WTC11 (cell line): ENCODE results near the gene MALT1. TPM values are rescaled to one million over a fixed set of nuclear protein-coding genes. Genes with fewer than 3 reads are reported as not detected.

ENCODE experiments used
- ATAC-seq: fragments of 200-7000 bp; cut with Tn5 transposase; 2 replicates; pipeline ENCODE4 v1.10.0; 2021; ENCODE audit warnings: mild to moderate bottlenecking, moderate library complexity
- CTCF ChIA-PET: fragments of 300-600 bp; sonication (Branson Sonifier 250); formaldehyde crosslinking; loops from one replicate; lab custom pipeline; 2021; ENCODE audit warnings: antibody characterized with exemption; lab: Charles Lee
- POLR2A ChIA-PET: fragments of 350-600 bp; sonication (Branson Sonifier 250); formaldehyde crosslinking; loops from one replicate; lab custom pipeline; 2021; ENCODE audit warnings: antibody characterized with exemption; lab: Charles Lee
- DNase-seq: peaks from one replicate; pipeline ENCODE4 v3.0.0; 2021; ENCODE audit warnings: low spot score
- H3K27ac Mint-ChIP-seq: 2 replicates; pipeline ENCODE4 v1.8.0; 2021; ENCODE audit warnings: mixed read lengths
- H3K27me3 Mint-ChIP-seq: 2 replicates; pipeline ENCODE4 v1.8.0; 2021; ENCODE audit warnings: low read depth, mild to moderate bottlenecking, moderate library complexity, mixed read lengths
- H3K36me3 Mint-ChIP-seq: 2 replicates; pipeline ENCODE4 v1.8.0; 2021; ENCODE audit warnings: mixed read lengths
- H3K4me1 Mint-ChIP-seq: 2 replicates; pipeline ENCODE4 v1.8.0; 2022; ENCODE audit warnings: mixed read lengths
- H3K4me3 Mint-ChIP-seq: 2 replicates; pipeline ENCODE4 v1.8.0; 2021; ENCODE audit warnings: mild to moderate bottlenecking, moderate library complexity, mixed read lengths
- H3K9me3 Mint-ChIP-seq: 2 replicates; pipeline ENCODE4 v1.8.0; 2021; ENCODE audit warnings: mixed read lengths
- ELF4 ChIP-seq: sonication (generic); formaldehyde crosslinking; IDR thresholded peaks from 2 replicates; pipeline ENCODE4 v1.8.1; 2022; ENCODE audit warnings: low read depth, mild to moderate bottlenecking, moderate library complexity, missing genetic modification reagents
- ERG ChIP-seq: fragments of 250-450 bp; sonication (Bioruptor Pico); IDR thresholded peaks from 2 replicates; pipeline ENCODE4 v1.8.0; 2021; ENCODE audit warnings: mild to moderate bottlenecking
- FOXJ3 ChIP-seq: sonication (generic); formaldehyde crosslinking; IDR thresholded peaks from 2 replicates; pipeline ENCODE4 v1.9.0; 2021; ENCODE audit warnings: missing genetic modification reagents, mild to moderate bottlenecking, borderline replicate concordance
- FOXP4 ChIP-seq: sonication (generic); formaldehyde crosslinking; IDR thresholded peaks from 2 replicates; pipeline ENCODE4 v1.8.0; 2022; ENCODE audit warnings: mild to moderate bottlenecking, missing genetic modification reagents
- GABPB1 ChIP-seq: sonication (generic); formaldehyde crosslinking; IDR thresholded peaks from 2 replicates; pipeline ENCODE4 v1.8.1; 2023; ENCODE audit warnings: mild to moderate bottlenecking, missing genetic modification reagents
- MXD4 ChIP-seq: fragments of 250-450 bp; sonication (Bioruptor Pico); IDR thresholded peaks from 2 replicates; pipeline ENCODE4 v1.8.0; 2021; ENCODE audit warnings: mild to moderate bottlenecking, moderate library complexity, borderline replicate concordance
- NFE2L1 ChIP-seq: sonication (generic); formaldehyde crosslinking; IDR thresholded peaks from 2 replicates; pipeline ENCODE4 v1.8.1; 2023; ENCODE audit warnings: missing genetic modification reagents
- SOX15 ChIP-seq: fragments of 250-450 bp; sonication (Bioruptor Pico); IDR thresholded peaks from 2 replicates; pipeline ENCODE4 v1.9.0; 2021; ENCODE audit warnings: mild to moderate bottlenecking
- TEAD4 ChIP-seq: sonication (generic); formaldehyde crosslinking; IDR thresholded peaks from 2 replicates; pipeline ENCODE4 v1.8.0; 2022; ENCODE audit warnings: mild to moderate bottlenecking, missing genetic modification reagents
- TP53 ChIP-seq: sonication (generic); formaldehyde crosslinking; IDR thresholded peaks from 2 replicates; pipeline ENCODE4 v1.8.1; 2023; ENCODE audit warnings: mild to moderate bottlenecking, missing genetic modification reagents
- ZBTB21 ChIP-seq: sonication (generic); formaldehyde crosslinking; IDR thresholded peaks from 2 replicates; pipeline ENCODE4 v1.8.1; 2023; ENCODE audit warnings: mild to moderate bottlenecking, missing genetic modification reagents, borderline replicate concordance
- total RNA-seq: library from RNA; stranded (reverse); gene quantifications from 3 replicates; pipeline ENCODE4 v1.2.3, GENCODE V29; 2021
- TF ChIP-seq, protein P1 (sequence below): sonication (generic); formaldehyde crosslinking; IDR thresholded peaks from 2 replicates; pipeline ENCODE4 v1.8.0; 2023; ENCODE audit warnings: missing genetic modification reagents
- TF ChIP-seq, protein P2 (sequence below): fragments of 250-450 bp; sonication (Bioruptor Pico); conservative IDR thresholded peaks from 2 replicates; pipeline ENCODE4 v1.9.0; 2021; ENCODE audit warnings: mild to moderate bottlenecking
- TF ChIP-seq, protein P3 (sequence below): sonication (generic); formaldehyde crosslinking; IDR thresholded peaks from 2 replicates; pipeline ENCODE4 v1.8.1; 2023; ENCODE audit warnings: mild to moderate bottlenecking, missing genetic modification reagents
- TF ChIP-seq, protein P4 (sequence below): sonication (generic); formaldehyde crosslinking; conservative IDR thresholded peaks from 2 replicates; pipeline ENCODE4 v1.8.1; 2023; ENCODE audit warnings: mild to moderate bottlenecking, low read depth, missing genetic modification reagents, moderate library complexity
- TF ChIP-seq, protein P5 (sequence below): sonication (generic); formaldehyde crosslinking; IDR thresholded peaks from 2 replicates; pipeline ENCODE4 v1.8.1; 2022; ENCODE audit warnings: missing genetic modification reagents, borderline replicate concordance
- TF ChIP-seq, protein P6 (sequence below): fragments of 250-450 bp; sonication (Bioruptor Pico); IDR thresholded peaks from 2 replicates; pipeline ENCODE4 v1.9.0; 2021; ENCODE audit warnings: moderate library complexity, mild to moderate bottlenecking, inconsistent platforms, borderline replicate concordance
- TF ChIP-seq, protein P7 (sequence below): sonication (generic); formaldehyde crosslinking; IDR thresholded peaks from 2 replicates; pipeline ENCODE4 v1.8.0; 2022; ENCODE audit warnings: mild to moderate bottlenecking, missing genetic modification reagents
- TF ChIP-seq, protein P8 (sequence below): sonication (generic); formaldehyde crosslinking; IDR thresholded peaks from 2 replicates; pipeline ENCODE4 v1.8.0; 2023; ENCODE audit warnings: mild to moderate bottlenecking, missing genetic modification reagents

Gene MALT1
- total RNA-seq, 1 experiment from 2014 or later: 13.2 TPM

DNA sequence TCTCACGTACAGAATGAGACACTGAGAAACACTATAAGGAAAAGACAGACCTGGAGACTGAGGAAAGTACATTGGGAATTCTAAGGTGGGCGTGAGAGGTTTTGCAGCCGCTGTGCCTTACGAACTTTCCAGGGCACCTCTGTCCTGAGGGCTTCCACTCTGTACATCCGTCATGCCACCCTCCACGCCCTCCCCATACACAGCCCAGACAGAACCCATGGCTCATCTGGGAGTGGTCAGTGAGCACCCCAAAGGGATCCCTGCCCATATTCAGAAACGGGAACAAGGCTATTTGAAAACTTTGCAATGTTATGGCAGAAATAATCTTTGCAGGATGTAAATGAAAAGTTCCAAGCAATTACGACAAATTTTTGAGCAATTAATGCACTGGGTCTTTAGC lies 98.1 kb downstream of the MALT1 start (continued):
- no peak for TF ChIP-seq FOXP4
- no peak for TF ChIP-seq ERG (CRISPR knock-in tag)
- TF ChIP-seq, protein P1, sequence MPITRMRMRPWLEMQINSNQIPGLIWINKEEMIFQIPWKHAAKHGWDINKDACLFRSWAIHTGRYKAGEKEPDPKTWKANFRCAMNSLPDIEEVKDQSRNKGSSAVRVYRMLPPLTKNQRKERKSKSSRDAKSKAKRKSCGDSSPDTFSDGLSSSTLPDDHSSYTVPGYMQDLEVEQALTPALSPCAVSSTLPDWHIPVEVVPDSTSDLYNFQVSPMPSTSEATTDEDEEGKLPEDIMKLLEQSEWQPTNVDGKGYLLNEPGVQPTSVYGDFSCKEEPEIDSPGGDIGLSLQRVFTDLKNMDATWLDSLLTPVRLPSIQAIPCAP (CRISPR knock-in tag): no peak

- no peak overlapping the region for H3K27ac Mint-ChIP-seq
- no peaks in the 10 kb centered on the region for H3K9me3 Mint-ChIP-seq
- no peak for DNase-seq
- ChIA-PET POLR2A (no interaction called here), CTCF (interaction anchor here (0.5 to 9.4 kb wide), 6 partner anchors 96 to 799 kb away, joined by 3 to 221 read pairs (median 22); no protein-coding TSS in a partner anchor)
- peaks cover 12% of the 10 kb centered on the region for H3K4me1 Mint-ChIP-seq
- no peaks in the 10 kb centered on the region for H3K36me3 Mint-ChIP-seq
- H3K27me3 Mint-ChIP-seq: peaks cover 8% of the 10 kb centered on the region
- no peak overlapping the region for H3K4me3 Mint-ChIP-seq
- no peak for ATAC-seq
- no peak for TF ChIP-seq GABPB1 (CRISPR knock-in tag)
- TF ChIP-seq, protein P2, sequence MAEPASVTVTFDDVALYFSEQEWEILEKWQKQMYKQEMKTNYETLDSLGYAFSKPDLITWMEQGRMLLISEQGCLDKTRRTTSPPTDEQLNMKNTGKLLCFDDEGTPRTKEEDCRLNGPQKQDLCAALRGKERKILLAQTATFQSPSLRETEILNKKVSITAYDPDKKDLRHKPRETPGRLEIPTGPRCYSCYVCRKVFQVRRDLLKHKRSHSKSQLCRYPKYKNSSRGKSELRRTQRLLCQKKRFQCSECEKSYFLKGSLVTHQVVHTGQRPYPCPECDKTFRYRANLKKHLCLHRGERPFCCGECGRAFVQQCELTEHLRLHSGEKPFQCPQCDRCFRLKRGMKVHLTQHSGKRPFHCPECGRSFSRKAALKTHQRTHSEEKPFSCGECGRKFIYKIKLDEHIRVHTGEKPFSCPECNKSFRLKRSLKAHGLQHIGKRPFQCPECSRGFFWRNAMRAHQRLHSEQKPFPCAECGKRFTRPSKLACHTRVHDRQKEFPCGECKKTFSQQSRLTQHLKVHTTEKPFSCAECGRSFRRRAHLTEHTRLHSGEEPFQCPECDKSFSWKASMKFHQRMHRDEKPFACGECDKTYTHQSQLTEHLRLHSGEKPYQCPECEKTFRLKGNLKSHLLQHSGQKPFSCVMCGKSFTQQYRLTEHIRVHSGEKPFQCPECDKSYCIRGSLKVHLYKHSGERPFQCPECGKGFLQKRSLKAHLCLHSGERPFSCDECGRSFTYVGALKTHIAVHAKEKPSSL (CRISPR knock-in tag): no peak
- TF ChIP-seq, protein P3, sequence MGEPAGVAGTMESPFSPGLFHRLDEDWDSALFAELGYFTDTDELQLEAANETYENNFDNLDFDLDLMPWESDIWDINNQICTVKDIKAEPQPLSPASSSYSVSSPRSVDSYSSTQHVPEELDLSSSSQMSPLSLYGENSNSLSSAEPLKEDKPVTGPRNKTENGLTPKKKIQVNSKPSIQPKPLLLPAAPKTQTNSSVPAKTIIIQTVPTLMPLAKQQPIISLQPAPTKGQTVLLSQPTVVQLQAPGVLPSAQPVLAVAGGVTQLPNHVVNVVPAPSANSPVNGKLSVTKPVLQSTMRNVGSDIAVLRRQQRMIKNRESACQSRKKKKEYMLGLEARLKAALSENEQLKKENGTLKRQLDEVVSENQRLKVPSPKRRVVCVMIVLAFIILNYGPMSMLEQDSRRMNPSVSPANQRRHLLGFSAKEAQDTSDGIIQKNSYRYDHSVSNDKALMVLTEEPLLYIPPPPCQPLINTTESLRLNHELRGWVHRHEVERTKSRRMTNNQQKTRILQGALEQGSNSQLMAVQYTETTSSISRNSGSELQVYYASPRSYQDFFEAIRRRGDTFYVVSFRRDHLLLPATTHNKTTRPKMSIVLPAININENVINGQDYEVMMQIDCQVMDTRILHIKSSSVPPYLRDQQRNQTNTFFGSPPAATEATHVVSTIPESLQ (CRISPR knock-in tag): no peak
- TF ChIP-seq NFE2L1 (CRISPR knock-in tag): no peak
- TF ChIP-seq MXD4 (CRISPR knock-in tag): no peak
- TF ChIP-seq, protein P4, sequence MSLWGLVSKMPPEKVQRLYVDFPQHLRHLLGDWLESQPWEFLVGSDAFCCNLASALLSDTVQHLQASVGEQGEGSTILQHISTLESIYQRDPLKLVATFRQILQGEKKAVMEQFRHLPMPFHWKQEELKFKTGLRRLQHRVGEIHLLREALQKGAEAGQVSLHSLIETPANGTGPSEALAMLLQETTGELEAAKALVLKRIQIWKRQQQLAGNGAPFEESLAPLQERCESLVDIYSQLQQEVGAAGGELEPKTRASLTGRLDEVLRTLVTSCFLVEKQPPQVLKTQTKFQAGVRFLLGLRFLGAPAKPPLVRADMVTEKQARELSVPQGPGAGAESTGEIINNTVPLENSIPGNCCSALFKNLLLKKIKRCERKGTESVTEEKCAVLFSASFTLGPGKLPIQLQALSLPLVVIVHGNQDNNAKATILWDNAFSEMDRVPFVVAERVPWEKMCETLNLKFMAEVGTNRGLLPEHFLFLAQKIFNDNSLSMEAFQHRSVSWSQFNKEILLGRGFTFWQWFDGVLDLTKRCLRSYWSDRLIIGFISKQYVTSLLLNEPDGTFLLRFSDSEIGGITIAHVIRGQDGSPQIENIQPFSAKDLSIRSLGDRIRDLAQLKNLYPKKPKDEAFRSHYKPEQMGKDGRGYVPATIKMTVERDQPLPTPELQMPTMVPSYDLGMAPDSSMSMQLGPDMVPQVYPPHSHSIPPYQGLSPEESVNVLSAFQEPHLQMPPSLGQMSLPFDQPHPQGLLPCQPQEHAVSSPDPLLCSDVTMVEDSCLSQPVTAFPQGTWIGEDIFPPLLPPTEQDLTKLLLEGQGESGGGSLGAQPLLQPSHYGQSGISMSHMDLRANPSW (CRISPR knock-in tag): no peak
- TF ChIP-seq ZBTB21: no peak
- no peak for TF ChIP-seq ELF4 (CRISPR knock-in tag)
- TF ChIP-seq, protein P5, sequence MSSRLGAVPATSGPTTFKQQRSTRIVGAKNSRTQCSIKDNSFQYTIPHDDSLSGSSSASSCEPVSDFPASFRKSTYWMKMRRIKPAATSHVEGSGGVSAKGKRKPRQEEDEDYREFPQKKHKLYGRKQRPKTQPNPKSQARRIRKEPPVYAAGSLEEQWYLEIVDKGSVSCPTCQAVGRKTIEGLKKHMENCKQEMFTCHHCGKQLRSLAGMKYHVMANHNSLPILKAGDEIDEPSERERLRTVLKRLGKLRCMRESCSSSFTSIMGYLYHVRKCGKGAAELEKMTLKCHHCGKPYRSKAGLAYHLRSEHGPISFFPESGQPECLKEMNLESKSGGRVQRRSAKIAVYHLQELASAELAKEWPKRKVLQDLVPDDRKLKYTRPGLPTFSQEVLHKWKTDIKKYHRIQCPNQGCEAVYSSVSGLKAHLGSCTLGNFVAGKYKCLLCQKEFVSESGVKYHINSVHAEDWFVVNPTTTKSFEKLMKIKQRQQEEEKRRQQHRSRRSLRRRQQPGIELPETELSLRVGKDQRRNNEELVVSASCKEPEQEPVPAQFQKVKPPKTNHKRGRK: no peak
- TF ChIP-seq, protein P6, sequence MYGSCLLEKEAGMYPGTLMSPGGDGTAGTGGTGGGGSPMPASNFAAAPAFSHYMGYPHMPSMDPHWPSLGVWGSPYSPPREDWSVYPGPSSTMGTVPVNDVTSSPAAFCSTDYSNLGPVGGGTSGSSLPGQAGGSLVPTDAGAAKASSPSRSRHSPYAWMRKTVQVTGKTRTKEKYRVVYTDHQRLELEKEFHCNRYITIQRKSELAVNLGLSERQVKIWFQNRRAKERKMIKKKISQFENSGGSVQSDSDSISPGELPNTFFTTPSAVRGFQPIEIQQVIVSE (CRISPR knock-in tag): no peak
- TF ChIP-seq, protein P7, sequence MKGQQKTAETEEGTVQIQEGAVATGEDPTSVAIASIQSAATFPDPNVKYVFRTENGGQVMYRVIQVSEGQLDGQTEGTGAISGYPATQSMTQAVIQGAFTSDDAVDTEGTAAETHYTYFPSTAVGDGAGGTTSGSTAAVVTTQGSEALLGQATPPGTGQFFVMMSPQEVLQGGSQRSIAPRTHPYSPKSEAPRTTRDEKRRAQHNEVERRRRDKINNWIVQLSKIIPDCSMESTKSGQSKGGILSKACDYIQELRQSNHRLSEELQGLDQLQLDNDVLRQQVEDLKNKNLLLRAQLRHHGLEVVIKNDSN (CRISPR knock-in tag): no peak
- no peak for TF ChIP-seq SOX15
- TF ChIP-seq TEAD4 (CRISPR knock-in tag): no peak
- TF ChIP-seq FOXJ3: no peak
- TF ChIP-seq, protein P8, sequence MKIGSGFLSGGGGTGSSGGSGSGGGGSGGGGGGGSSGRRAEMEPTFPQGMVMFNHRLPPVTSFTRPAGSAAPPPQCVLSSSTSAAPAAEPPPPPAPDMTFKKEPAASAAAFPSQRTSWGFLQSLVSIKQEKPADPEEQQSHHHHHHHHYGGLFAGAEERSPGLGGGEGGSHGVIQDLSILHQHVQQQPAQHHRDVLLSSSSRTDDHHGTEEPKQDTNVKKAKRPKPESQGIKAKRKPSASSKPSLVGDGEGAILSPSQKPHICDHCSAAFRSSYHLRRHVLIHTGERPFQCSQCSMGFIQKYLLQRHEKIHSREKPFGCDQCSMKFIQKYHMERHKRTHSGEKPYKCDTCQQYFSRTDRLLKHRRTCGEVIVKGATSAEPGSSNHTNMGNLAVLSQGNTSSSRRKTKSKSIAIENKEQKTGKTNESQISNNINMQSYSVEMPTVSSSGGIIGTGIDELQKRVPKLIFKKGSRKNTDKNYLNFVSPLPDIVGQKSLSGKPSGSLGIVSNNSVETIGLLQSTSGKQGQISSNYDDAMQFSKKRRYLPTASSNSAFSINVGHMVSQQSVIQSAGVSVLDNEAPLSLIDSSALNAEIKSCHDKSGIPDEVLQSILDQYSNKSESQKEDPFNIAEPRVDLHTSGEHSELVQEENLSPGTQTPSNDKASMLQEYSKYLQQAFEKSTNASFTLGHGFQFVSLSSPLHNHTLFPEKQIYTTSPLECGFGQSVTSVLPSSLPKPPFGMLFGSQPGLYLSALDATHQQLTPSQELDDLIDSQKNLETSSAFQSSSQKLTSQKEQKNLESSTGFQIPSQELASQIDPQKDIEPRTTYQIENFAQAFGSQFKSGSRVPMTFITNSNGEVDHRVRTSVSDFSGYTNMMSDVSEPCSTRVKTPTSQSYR (CRISPR knock-in tag): no peak
- TF ChIP-seq TP53: no peak
Observed at GRCh38 chr18:58770601-58771000, 99.3 kb downstream of the MALT1 start.
